ENCODE measurements around the gene ARID5B.

The ARID5B gene

GRCh38 chr10:62109587-62110293 is 208.2 kb downstream of the ARID5B start:
- no peak for DNase-seq

- no peak for DNase-seq
These were observed 210.8 kb downstream of the ARID5B start for GRCh38 chr10:62112300-62112699.

- DNase-seq: no peak
These were observed 211.5 kb downstream of the ARID5B start for GRCh38 chr10:62112963-62113362.

GRCh38 chr10:62113680-62114079 is 212.2 kb downstream of the ARID5B start:
- no peak for DNase-seq

GRCh38 chr10:62115321-62115720 is 213.8 kb downstream of the ARID5B start:
- DNase-seq: no peak

- DNase-seq: no peak
These were observed 214.3 kb downstream of the ARID5B start for GRCh38 chr10:62115842-62116241.

- DNase-seq: no peak
These were observed 215.4 kb downstream of the ARID5B start for GRCh38 chr10:62116896-62117295.

- DNase-seq: no peak
These were observed 219.7 kb downstream of the ARID5B start for GRCh38 chr10:62121187-62121530.

- no peak for DNase-seq
These were observed 226.5 kb downstream of the ARID5B start for GRCh38 chr10:62127975-62128374.

GRCh38 chr10:62130948-62131347 is 229.4 kb downstream of the ARID5B start:
- peak; percentile 93 for DNase-seq

GRCh38 chr10:62131724-62132123 is 230.2 kb downstream of the ARID5B start:
- DNase-seq: no peak

- no peak for DNase-seq
These were observed 232.1 kb downstream of the ARID5B start for GRCh38 chr10:62133618-62134017.

GRCh38 chr10:62136931-62137330 is 235.4 kb downstream of the ARID5B start:
- peak; percentile 33 for DNase-seq
